ENCODE results near the gene MYOM3.
A peak's percentile ranks its signal among the peaks of the same experiment; 100 is the strongest.

The MYOM3 gene

GRCh38 chr1:24138476-24139221 is 26.7 kb upstream of the MYOM3 start:
- no peak for DNase-seq

GRCh38 chr1:24136956-24137539 is 25.1 kb upstream of the MYOM3 start:
- DNase-seq = peak; percentile 9

GRCh38 chr1:24134376-24134775 is 22.4 kb upstream of the MYOM3 start:
- no peak for DNase-seq

GRCh38 chr1:24133819-24134218 is 21.9 kb upstream of the MYOM3 start:
- no peak for DNase-seq

- no peak for DNase-seq
These were observed 18.4 kb upstream of the MYOM3 start for GRCh38 chr1:24130385-24130784.

GRCh38 chr1:24127801-24128363 is 15.9 kb upstream of the MYOM3 start:
- DNase-seq = no peak

GRCh38 chr1:24127134-24127800 is 15.3 kb upstream of the MYOM3 start:
- no peak for DNase-seq

- no peak for DNase-seq
These were observed 14.7 kb upstream of the MYOM3 start for GRCh38 chr1:24126672-24127023.

- no peak for DNase-seq
These were observed 14.2 kb upstream of the MYOM3 start for GRCh38 chr1:24126018-24126671.

GRCh38 chr1:24125456-24125855 is 13.5 kb upstream of the MYOM3 start:
- no peak for DNase-seq

GRCh38 chr1:24124980-24125379 is 13.0 kb upstream of the MYOM3 start:
- no peak for DNase-seq

GRCh38 chr1:24123611-24124010 is 11.7 kb upstream of the MYOM3 start:
- DNase-seq = no peak

- no peak for DNase-seq
These were observed 10.8 kb upstream of the MYOM3 start for GRCh38 chr1:24122776-24123175.

GRCh38 chr1:24121406-24121805 is 9.5 kb upstream of the MYOM3 start:
- no peak for DNase-seq

- DNase-seq = no peak
These were observed 9.0 kb upstream of the MYOM3 start for GRCh38 chr1:24120965-24121364.

- DNase-seq = no peak
These were observed 8.2 kb upstream of the MYOM3 start for GRCh38 chr1:24119859-24120756.

GRCh38 chr1:24119489-24119858 is 7.5 kb upstream of the MYOM3 start:
- DNase-seq = no peak

- DNase-seq = peak; percentile 23
These were observed 6.7 kb upstream of the MYOM3 start for GRCh38 chr1:24118410-24119242.

GRCh38 chr1:24117722-24118409 is 5.9 kb upstream of the MYOM3 start:
- DNase-seq = no peak

- DNase-seq = no peak
These were observed 5.2 kb upstream of the MYOM3 start for GRCh38 chr1:24117132-24117531.

GRCh38 chr1:24114753-24115152 is 2.8 kb upstream of the MYOM3 start:
- no peak for DNase-seq
